GM12892 (cell line): ENCODE measurements around the gene ZNF784.

ENCODE experiments used
- DNase-seq: peaks from one replicate; pipeline ENCODE4 v3.0.0; 2011; ENCODE audit not compliant: insufficient read length
- FAIRE-seq: peaks from 2 replicates; lab custom pipeline; 2011; peaks lifted over from hg19 to GRCh38; lab: Jason Lieb, UNC
- POLR2A ChIP-seq: IDR thresholded peaks from 2 replicates; pipeline ENCODE4 v1.6.1; 2011; ENCODE audit warnings: low read depth, low read length, control low read depth
- POLR2AphosphoS5 ChIP-seq: IDR thresholded peaks from 2 replicates; pipeline ENCODE4 v1.6.1; 2011; ENCODE audit warnings: low read depth, low read length, control low read depth
- TAF1 ChIP-seq: IDR thresholded peaks from 2 replicates; pipeline ENCODE4 v1.6.1; 2011; ENCODE audit warnings: low read depth, mild to moderate bottlenecking, control low read depth, low read length, borderline replicate concordance

The ZNF784 gene

DNA sequence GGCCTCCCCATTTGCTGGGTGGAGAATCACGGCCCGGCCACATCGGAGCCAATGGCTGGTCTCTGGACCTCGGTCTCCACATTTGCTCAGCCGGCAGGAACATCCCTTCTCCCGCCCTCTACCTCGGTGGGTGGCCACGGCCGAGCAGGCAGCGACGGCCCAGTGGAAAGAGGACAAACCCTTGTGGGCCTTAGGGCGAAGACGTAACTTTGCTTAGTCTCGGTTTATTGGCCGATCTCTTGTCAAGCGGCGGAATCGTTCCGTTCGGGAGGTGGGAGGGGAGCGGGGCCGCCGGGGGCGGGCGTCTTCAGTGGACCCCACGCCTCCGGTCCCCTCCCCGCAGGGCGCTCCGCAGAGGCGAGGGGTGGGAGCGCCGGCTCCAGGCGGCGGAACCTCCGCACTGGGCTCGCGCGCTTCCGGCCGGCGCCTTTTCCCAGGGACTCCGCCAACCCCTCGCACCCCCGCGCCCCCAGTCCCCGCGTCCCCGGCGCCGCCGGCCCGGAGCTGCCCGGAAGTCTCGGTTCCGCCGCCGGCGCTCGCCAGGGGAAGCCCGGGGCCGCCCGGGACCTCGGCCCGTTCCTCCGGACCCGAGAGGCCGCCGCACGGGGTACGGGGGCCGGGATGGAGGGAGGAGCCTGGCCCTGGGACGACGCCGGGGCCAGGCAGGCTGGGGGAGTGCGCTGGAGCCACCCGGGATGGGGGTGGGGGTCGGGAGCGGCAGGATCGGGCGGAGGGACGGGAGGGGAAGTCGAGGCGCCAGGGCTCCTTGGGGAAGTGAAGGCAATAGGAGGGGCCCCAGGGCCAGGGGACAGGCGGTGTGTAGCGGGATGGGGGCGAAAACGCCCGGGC lies 16.4 kb upstream of the ZNF784 start, which contains the start of gene ZNF580:
TSS of gene ZNF580 (plus strand) at position 426 of the 849 bp plus-strand sequence. CDS start 1,507 bp downstream, outside the sequence.
- FAIRE-seq (peak; percentile 27), DNase-seq (peak; percentile 71)
- TF ChIP-seq POLR2A, result no peak
- no peak for TF ChIP-seq TAF1
- TF ChIP-seq POLR2AphosphoS5, result no peak

DNA sequence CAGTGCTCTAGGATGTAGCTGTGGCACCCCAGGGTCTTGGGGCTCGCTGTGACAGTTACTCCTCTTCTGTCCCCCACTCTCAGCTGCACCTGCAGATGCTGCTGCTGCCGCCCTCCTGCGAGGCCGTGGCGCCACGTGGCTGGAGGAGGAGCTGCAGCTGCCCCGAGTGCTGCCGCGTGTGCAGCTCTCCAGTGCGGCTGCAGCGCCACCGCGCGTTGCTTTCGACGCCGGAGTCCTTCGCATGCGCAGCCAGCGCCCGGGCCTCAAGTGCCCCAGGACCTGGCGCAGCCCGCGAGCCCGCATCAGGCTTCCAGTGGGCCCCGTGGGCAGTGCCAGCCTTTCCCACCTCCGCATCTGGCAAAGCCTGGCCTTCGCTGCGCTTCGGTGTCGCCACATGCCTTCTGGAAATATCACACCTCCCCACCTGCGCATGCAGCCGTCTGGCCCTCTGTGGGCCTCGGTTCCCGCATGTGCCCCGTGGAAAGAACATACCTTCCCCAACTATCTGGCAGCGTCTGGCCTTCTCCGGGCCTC lies 15.7 kb upstream of the ZNF784 start:
- DNase-seq, result no peak
- FAIRE-seq, result no peak
- TF ChIP-seq POLR2A (peak; percentile 55; the same call in 1 of the 2 replicates), TAF1 (no peak), POLR2AphosphoS5 (no peak)

DNA sequence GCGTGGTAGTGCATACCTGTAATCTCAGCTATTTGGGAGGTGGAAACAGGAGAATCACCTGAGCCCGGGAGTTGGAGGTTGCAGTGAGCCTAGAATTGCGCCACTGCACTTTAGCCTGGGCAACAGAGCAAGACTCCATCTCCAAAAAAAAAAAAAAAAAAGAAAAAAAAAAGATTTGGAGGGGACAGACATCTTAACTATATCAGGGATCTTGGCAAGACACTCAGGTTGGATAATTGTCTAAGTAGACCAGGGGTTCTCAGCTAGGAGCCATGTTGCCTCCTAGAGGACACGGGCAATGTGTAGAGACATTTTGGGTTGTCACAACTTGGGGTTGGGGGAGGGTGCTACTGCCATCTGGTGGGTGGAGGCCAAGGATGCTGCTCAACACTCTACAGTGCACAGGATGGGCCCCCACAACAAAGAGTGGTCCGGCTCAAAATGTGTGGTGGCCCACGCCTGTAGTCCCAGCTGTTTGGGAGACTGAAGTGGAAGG lies 14.5 kb upstream of the ZNF784 start:
- DNase-seq (no peak), FAIRE-seq (peak; percentile 48)
- TF ChIP-seq POLR2A (no peak), POLR2AphosphoS5 (peak; percentile 38; the same call in 1 of the 2 replicates), TAF1 (no peak; the same call in 1 of the 2 replicates)

DNA sequence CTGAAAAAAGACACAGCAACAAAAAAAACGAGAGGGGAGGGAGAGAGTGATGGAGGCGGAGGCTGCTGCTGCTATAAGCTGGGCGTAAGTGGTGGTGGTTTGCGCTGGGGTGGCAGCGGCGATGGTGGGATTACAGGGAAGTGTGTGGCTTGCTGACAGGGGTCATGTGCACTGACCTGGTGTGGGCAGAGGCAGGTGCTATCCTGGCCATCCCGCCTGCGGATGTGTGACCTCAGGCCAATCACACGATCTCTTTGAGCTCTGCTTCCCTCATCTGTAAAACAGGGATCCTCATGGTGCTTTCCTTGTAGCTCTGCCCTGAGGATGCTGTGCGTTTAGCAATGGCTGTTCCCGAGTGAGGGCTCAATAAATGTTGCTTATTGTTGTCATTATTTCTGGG lies 13.2 kb upstream of the ZNF784 start:
- TF ChIP-seq POLR2AphosphoS5 (no peak), POLR2A (no peak; the same call in 1 of the 2 replicates), TAF1 (no peak)
- FAIRE-seq, result no peak

DNA sequence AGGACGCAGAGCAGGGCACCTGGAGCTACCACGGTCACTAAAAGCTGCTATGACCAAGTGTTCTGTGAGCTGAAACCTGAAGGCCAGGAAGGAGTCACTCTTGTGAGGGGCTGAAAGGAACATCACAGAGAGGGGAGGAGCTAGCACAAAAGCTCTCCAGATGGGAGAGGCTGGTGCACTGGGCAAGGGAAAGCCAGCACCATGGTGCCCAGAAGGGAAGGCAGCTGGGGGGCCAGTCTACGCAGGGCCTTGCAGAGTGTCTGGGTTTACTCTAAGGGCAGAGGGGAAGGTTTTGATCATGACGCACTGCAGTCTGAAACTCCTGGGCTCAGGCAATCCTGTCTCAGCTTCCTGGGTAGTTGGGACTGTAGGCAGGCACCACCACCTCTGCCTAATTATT lies 12.4 kb upstream of the ZNF784 start:
- DNase-seq, result no peak
- FAIRE-seq, result no peak
- no peak for TF ChIP-seq TAF1
- TF ChIP-seq POLR2A, result no peak
- no peak for TF ChIP-seq POLR2AphosphoS5

More for the DNA sequence above, 13.2 kb upstream of the ZNF784 start:
- DNase-seq, result no peak

DNA sequence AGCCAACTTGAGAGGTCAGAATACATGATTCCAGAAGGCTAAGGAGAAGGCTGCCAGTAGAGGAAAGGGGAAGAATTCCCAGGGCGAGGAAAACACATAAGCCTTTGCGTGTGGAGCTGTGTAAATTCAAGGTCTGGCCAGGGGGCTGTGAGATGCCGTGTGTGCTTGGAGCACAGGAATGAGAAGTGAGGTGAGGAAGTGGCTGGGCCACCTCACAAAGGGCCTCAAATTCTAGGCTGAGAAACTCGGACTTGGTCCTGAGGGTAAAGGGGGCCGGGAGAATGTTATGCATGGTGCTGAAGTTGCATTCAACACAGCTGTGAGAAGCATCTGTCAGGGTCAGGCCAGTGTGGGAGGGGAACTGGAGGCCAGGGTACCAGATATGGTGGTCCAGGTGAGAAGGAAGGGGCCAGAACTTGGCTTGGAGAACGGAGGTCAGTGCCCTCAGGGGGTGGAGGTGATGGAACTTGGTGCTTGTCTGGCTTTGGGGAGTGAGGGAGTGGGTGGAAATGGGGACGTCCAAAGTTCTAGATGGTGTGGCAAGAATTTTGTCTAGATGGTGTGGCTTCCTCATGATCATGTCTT lies 11.6 kb upstream of the ZNF784 start:
- DNase-seq (no peak), FAIRE-seq (no peak)
- TF ChIP-seq POLR2AphosphoS5 (no peak; the same call in 1 of the 2 replicates), POLR2A (no peak), TAF1 (no peak)

DNA sequence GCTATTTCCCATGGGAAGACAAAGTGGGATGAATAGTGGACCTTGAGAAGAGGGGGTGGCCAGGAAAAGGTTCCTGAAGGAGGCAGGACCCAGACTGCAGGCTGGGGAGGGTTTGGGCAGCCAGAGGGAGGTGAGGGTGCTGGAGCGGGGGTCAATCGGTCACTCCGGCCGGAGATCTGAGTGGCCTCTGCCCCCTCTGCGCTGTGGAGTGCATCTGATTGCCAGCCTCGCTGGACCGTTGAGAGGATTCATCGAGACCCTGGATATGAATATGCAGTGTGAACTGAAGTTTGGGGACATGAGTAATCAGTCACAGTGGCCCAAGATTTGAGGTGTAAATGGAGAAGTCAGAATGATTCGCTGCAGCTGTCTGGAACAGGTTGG lies 11.0 kb upstream of the ZNF784 start:
- DNase-seq, result no peak
- TF ChIP-seq POLR2A (no peak), POLR2AphosphoS5 (no peak; the same call in 1 of the 2 replicates), TAF1 (no peak)
- no peak for FAIRE-seq

DNA sequence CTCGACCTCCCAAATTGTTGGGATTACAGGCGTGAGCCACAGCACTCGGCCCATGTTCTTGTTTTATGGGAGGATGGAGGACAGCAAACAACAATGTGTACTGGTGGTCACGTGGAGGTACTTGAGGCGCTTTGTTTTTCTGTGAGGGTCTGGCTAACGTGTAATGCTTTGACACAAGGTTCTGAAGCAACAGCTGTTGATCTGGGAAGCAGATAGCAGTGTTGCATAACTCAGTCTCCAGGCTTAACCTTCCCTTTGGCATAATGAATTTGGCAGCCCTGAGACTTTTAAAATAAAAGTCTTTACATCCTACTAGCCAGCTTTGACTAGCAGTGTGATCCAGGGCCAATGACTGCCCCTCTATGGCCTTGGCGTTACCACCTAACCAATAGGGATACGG lies 9.5 kb upstream of the ZNF784 start:
- no peak for DNase-seq
- TF ChIP-seq POLR2AphosphoS5, result no peak
- no peak for TF ChIP-seq POLR2A
- TF ChIP-seq TAF1, result no peak
- no peak for FAIRE-seq

DNA sequence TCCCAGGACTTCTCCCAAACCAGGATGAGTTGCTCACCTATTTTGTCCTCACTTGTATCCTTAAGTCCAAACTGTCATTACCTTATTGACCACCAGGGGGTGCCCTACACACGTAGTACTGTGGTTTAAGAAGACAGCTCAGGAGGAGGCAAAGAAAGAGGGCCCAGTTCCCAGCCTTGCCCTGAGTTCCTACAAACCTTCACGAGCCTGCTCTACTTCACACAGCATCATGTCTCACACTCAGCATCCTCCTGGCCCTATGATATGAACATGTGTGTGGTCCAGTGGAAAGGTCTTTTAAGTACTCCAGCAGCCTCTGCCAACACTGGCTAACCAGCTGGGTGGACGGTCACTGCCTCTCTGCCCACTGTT lies 8.1 kb upstream of the ZNF784 start:
- TF ChIP-seq TAF1, result no peak
- TF ChIP-seq POLR2AphosphoS5, result no peak
- no peak for TF ChIP-seq POLR2A
- no peak for DNase-seq
- FAIRE-seq, result peak; percentile 27

DNA sequence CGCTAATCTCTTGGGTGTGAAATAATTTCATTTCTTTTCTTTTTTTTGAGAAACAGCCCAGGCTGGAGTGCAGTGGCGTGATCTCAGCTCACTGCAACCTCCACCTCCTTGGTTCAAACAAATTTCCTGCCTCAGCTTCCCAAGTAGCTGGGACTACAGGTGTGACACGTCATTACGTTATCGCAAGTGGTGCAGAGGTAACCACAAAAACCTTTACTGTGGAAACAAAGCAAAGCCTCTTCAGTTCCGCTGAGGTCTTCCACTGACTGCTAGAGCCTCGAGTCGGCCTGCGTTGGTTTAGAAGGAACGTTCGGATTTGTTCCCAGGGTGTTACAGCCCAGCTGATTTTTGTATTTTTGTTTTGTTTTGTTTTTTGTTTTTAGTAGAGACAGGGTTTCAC lies 2.0 kb upstream of the ZNF784 start:
- no peak for FAIRE-seq
- no peak for DNase-seq
- no peak for TF ChIP-seq POLR2AphosphoS5

DNA sequence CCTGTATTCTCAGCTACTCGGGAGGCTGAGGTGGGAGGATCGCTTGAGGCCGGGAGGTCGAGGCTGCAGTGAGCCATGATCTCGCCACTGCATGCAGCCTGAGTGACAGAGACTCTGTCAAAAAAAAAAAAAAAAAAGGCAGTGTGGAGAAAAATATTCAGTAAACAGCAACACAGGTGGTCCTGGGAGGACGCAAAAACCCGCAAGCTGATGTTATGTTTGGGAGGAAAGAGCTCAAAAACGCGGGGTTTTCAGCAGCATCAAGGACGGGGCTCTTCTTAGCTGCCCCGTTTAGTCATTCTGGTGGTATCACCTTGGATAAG lies 599 bp upstream of the ZNF784 start:
- no peak for DNase-seq
- FAIRE-seq, result no peak
- TF ChIP-seq POLR2AphosphoS5 (no peak), POLR2A (no peak)
